Fibroblast of villous mesenchyme (primary cell): ENCODE results near the gene TNS1. TPM values are rescaled to one million over a fixed set of nuclear protein-coding genes. Genes with fewer than 3 reads are reported as not detected.
"Not testable (repeated sequence)": the region's sequence is repeated elsewhere in the genome, so short reads cannot be mapped to it uniquely, and the experiment has no call there.

Experiments
- DNase-seq: peaks from one replicate; pipeline ENCODE4 v3.0.0-alpha.2; 2010; ENCODE audit warnings: low read depth
- H3K4me3 ChIP-seq: 2 replicates; pipeline ENCODE4 v1.5.1; 2011; ENCODE audit warnings: low read depth, mild to moderate bottlenecking, low read length
- total RNA-seq: library from RNA; depleted of rRNA; stranded (reverse); fragments of >200 nt; gene quantifications from 2 replicates; pipeline ENCODE4 v1.2.3, GENCODE V29; 2012
- TF ChIP-seq, protein P1 (sequence below): IDR thresholded peaks from 2 replicates; pipeline ENCODE4 v1.5.1; 2012; ENCODE audit warnings: low read depth, mild to moderate bottlenecking, low read length; ENCODE audit not compliant: insufficient read depth

The TNS1 gene
- total RNA-seq, 1 donor = 127 TPM

DNA sequence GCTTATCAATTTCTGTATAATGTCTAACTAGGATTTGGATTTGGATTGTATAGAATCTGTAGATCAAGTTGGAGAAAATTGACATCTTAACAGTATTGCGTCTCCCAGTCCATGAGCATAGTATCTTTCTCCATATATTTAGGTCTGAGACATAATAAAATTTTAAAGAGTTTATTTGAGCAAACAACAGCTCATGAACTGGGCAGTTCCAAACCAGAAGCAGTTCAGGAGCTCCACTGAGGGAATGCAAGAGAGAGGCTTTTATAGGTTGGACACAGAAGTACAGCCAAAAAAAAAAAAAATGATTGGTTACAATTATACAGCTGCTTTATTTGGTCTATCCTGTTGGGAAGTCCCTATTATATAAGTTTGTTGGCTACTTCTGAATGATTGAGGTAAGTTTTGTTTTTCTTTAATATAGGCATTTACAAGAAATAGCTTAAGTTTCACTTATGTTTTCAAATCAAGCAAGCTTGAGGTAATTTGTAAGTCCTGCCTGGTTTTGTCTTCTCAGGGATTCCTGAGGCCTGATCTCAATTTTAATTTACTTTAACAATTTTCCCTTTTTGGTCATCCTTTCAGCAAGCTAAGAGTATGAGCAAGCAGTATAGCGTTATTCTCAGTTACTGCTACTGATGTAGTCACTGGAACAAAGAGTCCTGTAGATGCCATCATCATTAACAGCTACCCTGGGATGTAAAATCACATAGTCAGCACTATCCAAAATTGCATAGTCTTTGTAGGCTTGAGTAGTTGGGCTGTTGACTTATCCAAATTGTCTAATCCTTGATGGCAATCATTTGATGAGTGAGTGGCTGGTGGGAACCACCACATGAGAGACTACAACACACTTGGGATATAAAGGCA, 38.7 kb upstream of the TNS1 start:
- TF ChIP-seq, protein P1, sequence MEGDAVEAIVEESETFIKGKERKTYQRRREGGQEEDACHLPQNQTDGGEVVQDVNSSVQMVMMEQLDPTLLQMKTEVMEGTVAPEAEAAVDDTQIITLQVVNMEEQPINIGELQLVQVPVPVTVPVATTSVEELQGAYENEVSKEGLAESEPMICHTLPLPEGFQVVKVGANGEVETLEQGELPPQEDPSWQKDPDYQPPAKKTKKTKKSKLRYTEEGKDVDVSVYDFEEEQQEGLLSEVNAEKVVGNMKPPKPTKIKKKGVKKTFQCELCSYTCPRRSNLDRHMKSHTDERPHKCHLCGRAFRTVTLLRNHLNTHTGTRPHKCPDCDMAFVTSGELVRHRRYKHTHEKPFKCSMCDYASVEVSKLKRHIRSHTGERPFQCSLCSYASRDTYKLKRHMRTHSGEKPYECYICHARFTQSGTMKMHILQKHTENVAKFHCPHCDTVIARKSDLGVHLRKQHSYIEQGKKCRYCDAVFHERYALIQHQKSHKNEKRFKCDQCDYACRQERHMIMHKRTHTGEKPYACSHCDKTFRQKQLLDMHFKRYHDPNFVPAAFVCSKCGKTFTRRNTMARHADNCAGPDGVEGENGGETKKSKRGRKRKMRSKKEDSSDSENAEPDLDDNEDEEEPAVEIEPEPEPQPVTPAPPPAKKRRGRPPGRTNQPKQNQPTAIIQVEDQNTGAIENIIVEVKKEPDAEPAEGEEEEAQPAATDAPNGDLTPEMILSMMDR = no peak
- DNase-seq = no peak
- H3K4me3 ChIP-seq = no peak overlapping the region

DNA sequence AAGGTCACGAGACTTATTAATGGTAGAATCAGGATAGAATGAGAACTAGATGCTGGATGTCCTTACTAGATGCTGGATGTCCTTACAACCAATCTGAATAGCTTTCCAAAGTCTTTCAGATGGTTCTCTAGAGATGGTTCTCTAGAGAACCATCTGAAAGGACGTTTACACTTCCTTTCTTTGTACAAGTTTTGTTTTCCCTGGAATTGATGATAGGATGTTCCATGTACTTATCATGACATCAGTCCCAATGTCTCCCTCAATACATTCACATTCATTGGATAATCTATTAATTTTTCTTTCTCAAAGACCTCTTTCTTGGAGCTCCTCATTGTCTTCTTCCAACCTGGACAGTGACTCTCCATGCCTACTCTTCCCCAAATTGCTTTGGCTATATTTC, 38.1 kb upstream of the TNS1 start:
- DNase-seq = no peak
- TF ChIP-seq, protein P1 = no peak
- no peak overlapping the region for H3K4me3 ChIP-seq

DNA sequence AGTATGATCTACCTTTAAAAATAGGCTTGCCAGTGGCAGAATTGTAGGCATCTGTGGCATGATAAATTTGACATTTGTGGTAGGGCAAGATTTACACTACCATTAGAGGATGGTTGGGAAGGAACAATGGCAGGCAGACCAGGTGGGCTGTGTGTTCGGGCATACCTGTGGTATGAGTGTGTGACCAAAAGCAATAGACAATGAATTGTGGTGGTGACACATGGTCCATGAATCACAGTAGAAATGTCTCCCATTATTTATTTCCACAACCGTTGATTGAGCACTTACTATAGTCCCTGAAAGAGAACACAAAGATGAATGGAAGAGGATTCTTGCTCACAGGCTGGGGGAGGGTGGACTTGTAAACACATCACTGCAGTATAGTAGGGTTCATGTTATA, 36.4 kb upstream of the TNS1 start:
- DNase-seq = no peak
- no peak overlapping the region for H3K4me3 ChIP-seq
- TF ChIP-seq, protein P1 = no peak

- peak; percentile 12 for DNase-seq
- TF ChIP-seq, protein P1 = peak; percentile 22
Observed at GRCh38 chr2:218036371-218036770, 33.6 kb upstream of the TNS1 start.

GRCh38 chr2:218035463-218036100, 32.8 kb upstream of the TNS1 start:
- no peak overlapping the region for H3K4me3 ChIP-seq
- TF ChIP-seq, protein P1 = no peak

More at GRCh38 chr2:218036371-218036770, 33.6 kb upstream of the TNS1 start:
- no peak overlapping the region for H3K4me3 ChIP-seq

GRCh38 chr2:218034497-218035213, 31.9 kb upstream of the TNS1 start:
- H3K4me3 ChIP-seq = not testable (repeated sequence)
- peak; percentile 25 for DNase-seq
- TF ChIP-seq, protein P1 = peak; percentile 63

More at GRCh38 chr2:218035463-218036100, 32.8 kb upstream of the TNS1 start:
- no peak for DNase-seq
